Fibroblast of skin of left quadriceps (primary cell): ENCODE data around the gene PXK.
"Not testable (repeated sequence)": the region's sequence is repeated elsewhere in the genome, so short reads cannot be mapped to it uniquely, and the experiment has no call there.

Experiments
- DNase-seq, 2 experiments: peaks; one replicate each; pipeline ENCODE4 v3.0.0-alpha.2; 2013; ENCODE audit warnings: low read depth in 2 of 2

Gene PXK

DNA sequence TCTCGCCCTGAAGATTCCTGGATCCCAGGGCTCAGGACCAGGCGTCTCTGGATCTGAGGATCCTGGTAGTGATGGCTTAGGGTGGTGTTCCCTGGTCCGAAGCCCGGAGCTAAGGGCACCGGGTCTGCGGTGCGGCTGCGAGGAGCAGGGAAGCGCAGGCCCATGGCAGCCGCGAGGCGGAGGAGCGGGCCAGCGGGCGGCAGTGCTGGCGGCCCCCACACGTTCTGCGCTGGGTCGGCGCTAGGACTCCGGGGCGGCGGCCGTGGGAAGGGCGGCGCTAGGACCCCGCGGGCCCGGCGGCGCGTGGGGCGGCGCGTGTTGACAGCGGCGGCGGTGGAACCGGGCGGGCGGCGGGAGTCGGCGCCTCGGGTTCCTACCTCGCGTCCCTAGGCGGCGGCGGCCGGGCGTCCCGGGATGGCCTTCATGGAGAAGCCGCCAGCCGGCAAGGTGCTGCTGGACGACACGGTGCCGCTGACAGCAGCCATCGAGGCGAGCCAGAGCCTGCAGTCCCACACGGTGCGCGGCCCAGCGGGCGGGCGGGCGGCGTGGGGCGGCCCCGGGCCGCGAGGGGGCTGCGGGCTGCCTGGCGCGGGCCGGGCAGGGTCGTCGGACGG lies at the start of gene PXK:
Gene PXK, plus strand, starts transcription at position 318 of the 614 bp plus-strand sequence. Its CDS starts 97 bp downstream, at position 415.
- peak; percentile 54 to 64 for DNase-seq

DNA sequence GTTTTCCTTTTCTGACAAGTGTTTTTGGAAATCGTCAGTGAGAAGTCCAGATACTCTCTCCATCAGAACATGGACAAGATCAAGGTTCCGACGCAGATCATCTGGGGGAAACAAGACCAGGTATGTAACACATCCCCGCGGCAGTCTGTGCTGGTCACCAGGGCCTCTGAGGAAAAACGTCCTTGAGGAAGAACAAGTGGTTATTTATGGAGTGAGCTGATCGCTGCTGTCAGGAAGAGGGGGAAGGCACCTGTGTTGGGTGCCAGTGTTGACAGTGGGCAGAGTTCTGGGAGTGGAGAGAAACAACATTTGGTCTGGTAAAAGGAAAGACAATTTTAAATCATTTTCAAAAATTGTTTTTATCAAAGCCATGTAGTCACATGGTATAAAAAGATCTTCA lies 47.4 kb upstream of the PXK start:
- no peak for DNase-seq

DNA sequence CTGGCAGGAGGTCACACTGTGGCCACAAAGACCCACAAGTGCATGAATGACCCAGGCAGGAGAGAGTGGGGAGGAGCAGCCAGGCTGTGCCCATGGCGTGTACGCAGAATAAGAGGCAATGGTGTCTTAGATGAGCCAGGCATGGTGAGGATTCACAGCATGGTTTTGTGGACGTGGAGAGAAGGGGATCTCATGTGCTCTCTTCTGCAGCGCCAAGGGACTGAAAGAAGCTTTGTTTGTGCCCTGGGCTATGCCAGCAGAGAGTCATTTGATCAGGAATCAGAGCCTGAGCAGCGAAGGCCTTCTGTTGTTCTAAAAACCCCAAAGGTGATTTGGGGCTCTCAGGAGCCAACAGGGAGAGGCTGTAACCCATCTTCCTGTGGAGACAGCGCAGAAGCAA lies 45.3 kb upstream of the PXK start:
- DNase-seq: no peak

DNA sequence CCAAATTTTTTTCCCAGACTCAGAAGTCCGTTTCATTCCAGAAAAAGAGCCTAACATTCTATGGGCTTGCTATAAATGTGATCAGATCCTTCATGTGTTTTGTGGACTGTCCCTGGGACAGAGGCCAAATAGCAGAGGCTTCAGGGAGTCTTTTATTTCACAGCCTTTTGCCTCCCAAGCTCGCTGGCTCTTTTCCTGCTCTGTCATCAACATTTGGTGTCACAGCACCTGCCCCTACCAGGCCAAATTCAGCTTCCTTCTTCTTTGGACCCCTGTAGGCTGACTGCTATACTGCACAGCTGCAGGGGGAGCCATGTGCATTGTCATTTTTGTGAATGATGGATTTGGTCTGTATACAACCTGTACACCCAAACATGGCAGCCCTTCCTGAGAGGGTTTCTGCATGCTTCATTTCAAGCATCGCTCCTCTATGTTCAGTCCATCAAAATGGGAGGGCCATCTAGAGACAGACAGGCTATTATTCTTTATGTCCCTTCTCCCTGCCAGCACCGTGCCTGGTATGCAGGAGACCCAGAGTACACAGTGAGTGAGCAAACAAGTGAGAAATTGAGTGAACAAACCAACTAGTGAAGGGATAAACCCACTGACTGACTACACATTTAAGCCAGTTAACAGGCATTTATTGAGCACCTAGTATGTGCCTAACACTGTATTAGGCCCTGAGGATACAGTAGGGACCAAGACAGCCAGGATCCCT lies 44.5 kb upstream of the PXK start:
- no peak for DNase-seq

DNA sequence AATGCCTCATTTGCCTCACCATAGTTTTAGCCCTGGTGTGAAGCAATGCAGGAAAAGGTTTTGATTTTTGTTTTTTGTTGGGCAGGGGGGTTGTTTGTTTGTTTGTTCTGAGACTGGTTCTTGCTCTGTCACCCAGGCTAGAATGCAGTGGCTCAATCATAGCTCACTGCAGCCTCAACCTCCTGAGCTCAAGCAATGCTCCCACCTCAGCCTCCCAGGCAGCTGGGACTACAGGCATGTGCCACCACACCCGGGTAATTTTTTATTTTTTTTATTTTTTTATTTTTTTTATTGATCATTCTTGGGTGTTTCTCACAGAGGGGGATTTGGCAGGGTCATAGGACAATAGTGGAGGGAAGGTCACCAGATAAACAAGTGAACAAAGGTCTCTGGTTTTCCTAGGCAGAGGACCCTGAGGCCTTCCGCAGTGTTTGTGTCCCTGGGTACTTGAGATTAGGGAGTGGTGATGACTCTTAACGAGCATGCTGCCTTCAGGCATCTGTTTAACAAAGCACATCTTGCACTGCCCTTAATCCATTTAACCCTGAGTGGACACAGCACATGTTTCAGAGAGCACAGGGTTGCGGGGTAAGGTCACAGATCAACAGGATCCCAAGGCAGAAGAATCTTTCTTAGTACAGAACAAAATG lies 43.6 kb upstream of the PXK start:
- DNase-seq: not testable (repeated sequence)

DNA sequence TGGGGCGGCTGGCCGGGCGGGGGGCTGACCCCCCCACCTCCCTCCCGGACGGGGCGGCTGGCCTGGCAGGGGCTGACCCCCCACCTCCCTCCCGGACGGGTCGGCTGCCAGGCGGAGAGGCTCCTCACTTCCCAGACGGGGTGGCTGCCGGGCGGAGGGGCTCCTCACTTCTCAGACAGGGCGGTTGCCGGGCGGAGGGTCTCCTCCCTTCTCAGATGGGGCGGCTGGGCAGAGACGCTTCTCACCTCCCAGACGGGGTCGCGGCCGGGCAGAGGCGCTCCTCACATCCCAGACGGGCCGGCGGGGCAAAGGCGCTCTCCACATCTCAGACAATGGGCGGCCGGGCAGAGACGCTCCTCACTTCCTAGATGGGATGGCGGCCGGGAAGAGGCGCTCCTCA lies 42.2 kb upstream of the PXK start:
- not testable (repeated sequence) for DNase-seq

DNA sequence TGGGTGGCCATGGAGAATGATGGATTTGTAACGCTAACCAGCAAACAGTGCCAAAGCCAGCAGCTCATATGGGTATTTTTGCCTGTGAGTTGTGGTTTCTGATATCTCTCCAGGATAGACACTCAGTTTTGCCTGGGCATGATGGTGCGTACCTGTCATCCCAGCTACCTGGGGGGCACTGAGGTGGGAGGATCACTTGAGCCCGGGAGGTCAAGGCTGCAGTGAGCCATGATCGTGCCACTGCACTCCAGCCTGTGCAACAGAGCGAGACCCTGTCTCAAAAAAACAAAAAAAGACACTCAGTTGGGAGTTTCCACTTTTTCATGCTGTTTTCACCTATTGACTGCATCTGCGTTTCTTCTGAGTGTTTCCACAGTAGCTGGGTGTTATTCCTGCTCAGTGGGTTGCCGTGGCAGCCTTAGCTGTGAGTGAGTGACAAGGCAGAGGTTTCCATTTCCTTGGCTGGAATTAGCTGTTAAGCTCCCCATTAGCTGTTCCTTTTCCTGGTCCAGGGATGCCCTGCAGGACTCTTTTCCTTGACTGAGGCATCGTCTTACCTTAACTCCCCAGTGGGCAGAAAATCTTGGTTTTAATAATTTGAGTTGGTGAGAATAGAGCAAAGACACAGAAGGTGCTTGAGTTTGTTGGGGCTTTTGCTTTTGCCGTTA lies 40.9 kb upstream of the PXK start:
- DNase-seq: no peak

DNA sequence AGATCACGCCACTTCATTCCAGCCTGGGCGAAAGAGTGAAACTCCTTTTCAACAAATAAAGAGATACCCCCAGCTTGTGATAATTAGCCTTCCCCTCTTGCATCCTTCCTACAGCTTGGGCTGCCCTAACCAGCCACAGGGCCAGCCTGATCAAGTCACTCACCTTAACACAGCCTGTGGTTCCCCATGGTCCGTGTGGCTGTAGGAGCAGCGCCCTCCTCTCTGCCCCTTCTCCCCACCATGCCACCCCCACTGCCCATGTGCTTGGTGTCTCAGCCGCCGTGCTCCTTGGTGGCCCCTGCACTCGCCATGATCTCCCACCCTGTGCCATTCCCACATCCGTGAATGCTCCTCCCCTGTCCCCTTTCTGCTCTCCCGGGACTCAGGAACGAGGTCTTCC lies 39.8 kb upstream of the PXK start:
- no peak for DNase-seq

DNA sequence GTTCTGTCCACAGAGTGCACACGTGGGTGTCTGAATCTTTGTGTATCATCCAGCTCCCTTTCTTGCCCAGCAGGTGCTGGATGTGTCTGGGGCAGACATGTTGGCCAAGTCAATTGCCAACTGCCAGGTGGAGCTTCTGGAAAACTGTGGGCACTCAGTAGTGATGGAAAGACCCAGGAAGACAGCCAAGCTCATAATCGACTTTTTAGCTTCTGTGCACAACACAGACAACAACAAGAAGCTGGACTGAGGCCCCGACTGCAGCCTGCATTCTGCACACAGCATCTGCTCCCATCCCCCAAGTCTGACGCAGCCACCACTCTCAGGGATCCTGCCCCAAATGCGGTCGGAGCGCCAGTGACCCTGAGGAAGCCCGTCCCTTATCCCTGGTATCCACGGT lies 39.2 kb upstream of the PXK start:
- no peak for DNase-seq

DNA sequence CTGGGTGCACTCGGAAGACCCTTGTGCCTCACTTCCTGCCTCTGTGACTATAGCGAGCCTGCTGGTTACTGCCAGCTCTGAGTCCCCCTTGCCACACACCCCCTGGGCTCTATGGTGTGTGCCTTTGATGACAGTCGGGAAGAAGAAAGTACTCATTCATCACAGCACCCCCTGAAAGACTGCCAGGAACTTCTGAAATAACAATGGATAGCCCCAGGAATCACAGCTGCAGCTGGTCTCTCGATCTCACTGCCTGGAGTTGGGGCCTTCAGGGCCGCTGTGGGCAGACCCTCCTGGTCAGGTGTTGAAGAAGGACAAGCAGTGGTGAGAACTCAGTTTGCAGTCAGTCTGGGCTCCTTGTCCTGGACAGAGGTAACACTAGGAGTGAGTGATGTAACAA lies 36.4 kb upstream of the PXK start:
- no peak for DNase-seq

DNA sequence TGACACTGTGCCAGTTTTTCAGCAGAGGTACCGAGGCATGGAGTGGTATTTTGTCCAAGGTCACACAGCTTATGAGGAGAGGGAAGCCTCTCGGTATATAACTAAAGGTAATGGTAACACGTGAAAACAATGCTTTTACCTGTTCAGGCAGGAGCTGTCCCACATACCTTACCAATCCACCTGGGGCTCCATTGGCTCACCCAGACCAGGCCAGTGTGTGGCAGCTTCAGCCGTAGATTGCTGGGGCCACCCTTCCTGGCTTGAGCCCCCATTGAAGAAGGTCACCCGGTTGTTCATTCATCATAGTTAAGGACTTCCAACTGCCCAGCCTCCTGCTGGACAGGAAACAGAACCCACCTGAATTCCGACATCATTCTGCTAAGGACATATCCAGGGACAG lies 35.8 kb upstream of the PXK start:
- no peak for DNase-seq

DNA sequence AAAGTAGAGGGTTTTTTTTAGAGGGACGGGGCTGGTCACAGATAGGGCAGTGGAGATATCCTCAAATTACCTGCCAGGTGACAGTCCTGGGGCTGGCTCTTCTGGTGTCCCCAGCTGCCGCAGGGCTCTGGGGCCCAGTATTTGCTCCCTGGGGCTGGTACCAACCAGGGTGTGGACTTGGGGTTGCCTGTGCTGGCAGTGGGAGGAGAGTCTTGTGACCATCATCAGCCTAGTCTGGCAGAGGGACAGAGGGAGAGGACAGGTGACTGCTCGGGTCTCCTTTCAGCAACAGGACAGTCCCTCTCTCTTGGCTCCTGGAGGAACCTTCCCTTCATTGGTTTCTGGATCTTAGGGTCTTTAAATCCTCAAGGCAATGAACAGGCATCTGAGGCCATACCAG lies 34.5 kb upstream of the PXK start:
- DNase-seq: no peak

DNA sequence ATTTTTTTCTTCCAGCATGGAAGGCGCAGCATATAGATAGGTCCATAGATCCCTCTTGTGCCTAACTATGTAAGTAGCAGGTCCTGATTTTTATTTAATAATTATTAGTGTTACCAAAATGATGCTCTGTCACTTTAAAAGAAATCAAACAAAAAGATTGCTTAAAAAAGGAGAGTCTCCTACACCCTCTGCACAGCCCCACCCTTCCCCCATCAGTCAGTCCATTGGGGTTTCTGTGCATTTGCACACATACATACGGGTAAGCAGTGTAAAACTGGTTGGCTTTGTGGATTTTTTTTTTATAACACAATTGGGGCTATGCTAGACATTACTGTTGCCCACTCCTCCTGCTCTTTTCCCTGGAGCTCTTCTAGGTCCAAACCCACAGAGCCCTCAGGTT lies 33.6 kb upstream of the PXK start:
- DNase-seq: no peak

DNA sequence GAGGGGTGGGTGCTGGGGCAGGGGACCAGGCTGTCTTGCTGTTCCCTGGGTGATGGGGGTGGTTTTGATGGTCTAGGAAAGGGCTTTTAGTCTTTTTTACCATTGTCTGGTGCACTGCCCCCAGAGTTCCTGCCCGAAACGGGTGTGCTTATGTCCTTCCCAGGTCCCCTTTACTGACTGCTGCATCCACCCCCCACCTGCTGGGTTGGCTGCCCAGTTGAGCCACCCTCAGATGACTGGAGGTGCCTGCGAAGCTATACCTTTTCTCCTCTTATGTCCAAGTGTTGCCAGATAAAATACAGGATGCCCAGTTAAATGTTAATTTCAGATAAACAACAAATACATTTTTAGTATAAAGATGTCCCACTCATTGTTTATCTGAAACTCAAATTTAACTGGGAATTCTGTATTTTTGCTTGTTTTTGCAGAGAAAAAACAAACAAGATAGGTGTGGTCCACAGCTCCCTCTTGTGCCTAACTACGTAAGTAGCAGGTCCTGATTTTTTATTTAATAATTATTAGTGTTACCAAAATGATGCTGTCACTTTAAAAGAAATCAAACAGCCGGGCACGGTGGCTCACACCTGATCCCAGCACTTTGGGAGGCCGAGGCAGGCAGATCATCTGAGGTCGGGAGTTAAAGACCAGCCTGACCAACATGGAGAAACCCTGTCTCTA lies 32.7 kb upstream of the PXK start:
- peak; percentile 16 to 19 for DNase-seq

DNA sequence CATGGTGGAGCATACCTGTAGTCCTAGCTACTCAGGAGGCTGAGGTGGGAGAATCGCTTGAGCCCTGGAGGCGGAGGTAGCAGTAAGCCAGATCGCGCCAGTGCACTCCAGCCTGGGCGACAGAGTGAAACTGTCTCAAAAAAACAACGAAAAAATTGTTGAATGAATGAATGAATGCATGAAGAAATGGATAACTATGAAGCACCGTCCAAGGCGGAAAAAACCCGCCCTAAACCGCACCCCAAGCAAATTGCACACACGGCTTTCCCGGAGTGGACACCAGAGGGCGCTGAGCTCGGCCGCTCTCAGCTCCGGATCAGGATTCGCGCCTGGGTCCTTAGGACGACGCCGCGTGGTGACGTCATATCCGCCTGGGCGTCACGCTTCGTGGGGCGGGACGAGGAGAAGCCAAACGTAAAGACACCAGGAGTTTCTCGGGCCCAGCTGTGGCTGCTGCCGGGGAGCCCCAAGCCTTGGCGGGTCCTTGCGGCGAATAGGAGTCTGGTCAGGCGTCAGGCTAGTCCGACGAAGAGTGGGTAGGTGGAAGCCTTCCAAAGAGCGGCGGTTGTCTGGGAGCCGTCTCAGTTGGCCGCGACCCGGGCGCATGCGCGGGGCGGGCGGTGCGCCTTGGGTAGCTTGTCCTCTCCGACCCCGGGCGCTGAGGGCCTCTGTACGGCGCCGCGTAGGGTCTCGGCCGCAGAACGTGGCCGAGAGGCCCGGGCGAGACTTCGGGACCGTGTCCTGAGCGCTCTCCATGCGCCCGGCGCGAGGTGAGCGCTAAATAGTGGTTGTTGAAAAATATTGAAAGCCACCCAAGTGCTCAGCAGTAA lies 26.6 kb upstream of the PXK start, which contains the start of the genes HTD2 and RPP14:
Gene HTD2, plus strand, starts transcription at position 639 of the 830 bp plus-strand sequence. CDS start 11,094 bp downstream, outside the sequence.
Gene RPP14, plus strand, starts transcription at position 364 of the 830 bp plus-strand sequence. CDS start 4,085 bp downstream, outside the sequence.
- DNase-seq: peak; percentile 94 to 95

DNA sequence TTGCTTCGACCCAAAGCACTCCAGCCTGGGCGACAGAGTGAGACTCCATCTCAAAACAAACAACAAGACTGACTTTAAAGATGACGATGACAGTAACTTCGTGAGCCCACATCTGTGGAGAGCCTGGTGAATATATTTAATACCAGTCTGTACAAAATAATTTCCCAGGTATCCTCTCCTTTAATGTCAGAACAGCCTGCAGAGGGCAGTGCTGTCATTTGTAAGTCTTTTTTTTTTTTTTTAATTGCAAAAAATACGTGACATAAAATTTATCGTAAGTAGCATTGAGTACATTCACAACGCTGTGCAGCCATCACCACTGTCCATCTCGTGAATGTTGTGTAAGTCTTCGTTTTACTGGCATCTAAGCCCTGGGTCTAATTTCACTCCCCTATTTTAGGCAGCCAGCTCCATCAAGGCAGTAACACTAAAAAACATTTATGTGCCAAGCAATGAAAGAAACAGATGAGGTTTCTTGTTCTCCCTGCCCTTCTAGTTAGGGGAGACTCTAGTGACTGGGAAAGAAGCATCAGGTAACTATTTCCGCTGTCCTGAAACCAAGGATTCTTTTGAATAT lies 25.0 kb upstream of the PXK start:
- DNase-seq: peak; percentile 16 to 21

DNA sequence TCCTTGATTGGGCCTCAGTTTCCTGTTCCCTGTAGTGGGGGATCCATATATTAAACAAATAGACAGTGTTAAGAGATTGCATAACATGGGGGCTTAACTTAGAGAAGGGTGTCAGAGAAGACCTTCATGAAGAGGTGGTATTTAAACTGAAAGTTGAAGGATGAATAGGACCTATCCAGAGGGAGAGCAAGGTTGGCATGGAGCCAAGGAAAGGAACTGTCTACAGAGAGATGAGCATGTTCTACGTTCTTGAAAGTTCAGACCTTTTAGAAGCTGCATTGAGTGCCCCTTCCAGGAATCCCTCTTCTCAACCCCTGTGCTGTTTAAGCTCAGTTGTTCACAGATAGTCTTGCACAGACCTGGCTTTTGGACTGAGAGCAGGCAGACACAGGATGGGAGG lies 24.0 kb upstream of the PXK start:
- no peak for DNase-seq

DNA sequence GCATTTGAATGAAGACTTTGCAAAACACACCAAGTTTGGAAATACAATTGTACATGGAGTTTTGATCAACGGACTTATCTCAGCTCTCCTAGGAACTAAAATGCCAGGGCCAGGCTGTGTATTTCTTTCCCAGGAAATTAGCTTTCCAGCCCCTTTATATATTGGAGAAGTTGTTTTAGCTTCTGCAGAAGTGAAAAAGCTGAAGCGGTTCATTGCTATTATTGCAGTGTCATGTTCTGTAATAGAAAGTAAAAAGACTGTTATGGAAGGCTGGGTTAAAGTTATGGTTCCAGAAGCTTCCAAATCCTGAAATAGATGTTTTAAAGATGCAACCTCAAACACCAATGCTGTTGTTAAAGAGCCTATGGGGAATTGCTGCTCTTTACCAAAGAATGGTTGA lies 14.9 kb upstream of the PXK start:
- no peak for DNase-seq

DNA sequence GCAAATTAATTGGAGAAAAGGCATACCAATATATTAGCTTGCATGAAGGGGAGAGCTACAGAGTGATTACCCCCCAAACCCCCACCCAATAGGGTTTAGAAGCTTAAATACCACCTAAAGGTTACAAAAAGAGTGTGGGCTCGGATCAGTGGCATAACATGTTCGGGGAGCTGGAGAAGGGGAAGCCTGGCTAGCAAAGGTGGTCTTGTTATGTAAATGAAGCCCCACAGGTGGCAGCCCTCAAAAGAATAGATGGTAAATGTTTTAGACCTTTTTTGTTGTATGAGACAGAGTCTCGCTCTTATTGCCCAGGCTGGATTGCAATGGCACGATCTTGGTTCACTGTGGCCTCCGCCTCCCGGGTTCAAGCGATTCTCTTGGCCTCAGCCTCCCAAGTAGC lies 10.9 kb upstream of the PXK start:
- DNase-seq: no peak

DNA sequence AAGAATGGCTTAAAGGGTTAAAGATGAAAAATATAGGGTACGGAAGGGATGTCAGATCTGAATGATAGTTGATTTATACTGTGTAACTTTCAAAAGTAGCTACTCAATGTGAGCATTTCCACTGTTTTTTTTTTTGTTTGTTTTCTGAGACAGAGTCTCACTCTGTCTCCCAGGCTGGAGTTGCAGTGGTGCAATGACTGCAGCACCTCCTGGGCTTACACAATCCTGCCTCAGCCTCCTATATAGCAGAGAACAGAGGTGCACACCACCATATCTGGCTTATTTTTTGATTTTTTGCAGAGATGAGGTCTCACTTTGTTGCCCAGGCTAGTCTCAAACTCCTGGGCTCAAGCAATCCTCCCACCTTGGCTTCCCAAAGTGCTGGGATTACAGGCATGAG lies 9.9 kb upstream of the PXK start:
- DNase-seq: no peak
